H1 (cell line): Measurements from ENCODE around the gene ZNF184. TPM values are rescaled to one million over a fixed set of nuclear protein-coding genes. Genes with fewer than 3 reads are reported as not detected.

Source experiments
- ASH2L ChIP-seq: fragments of 200-600, 300-600 bp; sonication (generic); IDR thresholded peaks from one replicate; pipeline ENCODE4 v1.7.1; 2017; ENCODE audit warnings: low read length
- CHD1 ChIP-seq: IDR thresholded peaks from 2 replicates; pipeline ENCODE4 v1.6.1; 2012; ENCODE audit warnings: low read depth, low read length, improper control_type of control experiment
- CREB1 ChIP-seq: IDR thresholded peaks from 2 replicates; pipeline ENCODE4 v1.6.1; 2012; ENCODE audit warnings: inconsistent platforms
- SP1 ChIP-seq: IDR thresholded peaks from 2 replicates; pipeline ENCODE4 v1.6.1; 2011; ENCODE audit warnings: low read depth, low read length
- TBP ChIP-seq: IDR thresholded peaks from 2 replicates; pipeline ENCODE4 v1.6.1; 2011; ENCODE audit warnings: low read depth, low read length, improper control_type of control experiment
- TCF12 ChIP-seq: IDR thresholded peaks from 2 replicates; pipeline ENCODE4 v1.6.1; 2011; ENCODE audit warnings: low read depth, mild to moderate bottlenecking, low read length
- polyA plus RNA-seq, 7 experiments: library from polyadenylated mRNA; depleted of rRNA in 3 of 7; stranded (reverse) in 5 of 7; unstranded in 2 of 7; fragments of >200 nt in 5 of 7; fragments of 200-250 nt in 2 of 7; gene quantifications; 1 replicate in 5 of 7; 2 replicates in 1 of 7; 4 replicates in 1 of 7; pipeline versions ENCODE4 v1.2.1 to v1.2.3, GENCODE V29; 2011 to 2013; ENCODE audit warnings: missing spikeins in 2 of 7, mixed read lengths in 2 of 7
- total RNA-seq: library from RNA; stranded (reverse); fragmentation: NEBNext Ultra II Directional; extraction: Animal tissue kit (Norgen Biotek cat#: 25700); gene quantifications from 2 replicates; pipeline ENCODE4 v1.2.1, GENCODE V29; 2021
- TF ChIP-seq, protein P1 (sequence below): IDR thresholded peaks from 2 replicates; pipeline ENCODE4 v1.6.1; 2012; ENCODE audit warnings: low read length, inconsistent platforms

Gene ZNF184
- total and polyA plus RNA-seq, 2 of the 8 experiments (the other 6 are each of a cell fraction or from before 2014, with no cell fraction given), result 1.9 to 12.3 TPM

- TF ChIP-seq ASH2L, result peak; percentile 93
- no peak for TF ChIP-seq CHD1
- TF ChIP-seq SP1, result no peak
- TF ChIP-seq, protein P1, sequence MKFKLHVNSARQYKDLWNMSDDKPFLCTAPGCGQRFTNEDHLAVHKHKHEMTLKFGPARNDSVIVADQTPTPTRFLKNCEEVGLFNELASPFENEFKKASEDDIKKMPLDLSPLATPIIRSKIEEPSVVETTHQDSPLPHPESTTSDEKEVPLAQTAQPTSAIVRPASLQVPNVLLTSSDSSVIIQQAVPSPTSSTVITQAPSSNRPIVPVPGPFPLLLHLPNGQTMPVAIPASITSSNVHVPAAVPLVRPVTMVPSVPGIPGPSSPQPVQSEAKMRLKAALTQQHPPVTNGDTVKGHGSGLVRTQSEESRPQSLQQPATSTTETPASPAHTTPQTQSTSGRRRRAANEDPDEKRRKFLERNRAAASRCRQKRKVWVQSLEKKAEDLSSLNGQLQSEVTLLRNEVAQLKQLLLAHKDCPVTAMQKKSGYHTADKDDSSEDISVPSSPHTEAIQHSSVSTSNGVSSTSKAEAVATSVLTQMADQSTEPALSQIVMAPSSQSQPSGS, result 0 out of 2 replicates have a peak, but pooled peaks have one; percentile 21
- peak; percentile 99 for TF ChIP-seq TBP
- no peak for TF ChIP-seq TCF12
- 0 out of 2 replicates have a peak, but pooled peaks have one; percentile 28 for TF ChIP-seq CREB1
Measured at GRCh38 chr6:27503436-27504030, 30.6 kb upstream of the ZNF184 start (continued).
